HepG2 (cell line): ENCODE data around the gene VPS37D. TPM values are rescaled to one million over a fixed set of nuclear protein-coding genes. Genes with fewer than 3 reads are reported as not detected.

ENCODE experiments used
- ATAC-seq: fragments of 200-7000 bp; cut with Tn5 transposase; 3 replicates; pipeline ENCODE4 v1.9.1; 2020; ENCODE audit warnings: mild to moderate bottlenecking, moderate library complexity
- BruUV-seq: library from RNA; stranded (reverse); fragments of 400-500 nt; replicated peaks from 2 replicates; lab custom pipeline; 2021; lab: Mats Ljungman, UMichigan
- CTCF ChIA-PET: fragments of 300-600 bp; formaldehyde crosslinking; extraction: SDS; loops from one replicate; lab custom pipeline; 2021; ENCODE audit warnings: low total read pairs, inconsistent platforms, low intra/inter-chr PET ratio; lab: Yijun Ruan, JAX
- POLR2A ChIA-PET: fragments of 350-600 bp; sonication (Branson Sonifier 250); formaldehyde crosslinking; loops from one replicate; lab custom pipeline; 2020; ENCODE audit warnings: antibody characterized with exemption, inconsistent platforms; lab: Yijun Ruan, JAX
- DNase-seq: peaks from one replicate; pipeline ENCODE4 v3.0.0-alpha.2; 2015; ENCODE audit warnings: low spot score
- FAIRE-seq: peaks from 3 replicates; lab custom pipeline; 2011; peaks lifted over from hg19 to GRCh38; lab: Jason Lieb, UNC
- H2AFZ ChIP-seq: one replicate; pipeline ENCODE4 v1.6.1; 2011; ENCODE audit warnings: low read length, inconsistent platforms
- H3K27ac ChIP-seq: fragments of 300-600 bp; 3 replicates; pipeline ENCODE4 v1.8.0; 2011; ENCODE audit warnings: mixed run types, mild to moderate bottlenecking, mixed read lengths, low read length, inconsistent platforms; ENCODE audit not compliant: insufficient read depth; ENCODE audit errors: extremely low read length
- H3K27me3 ChIP-seq, 2 experiments: fragments of 200-600 bp in 1 of 2; 2 replicates in 1 of 2; 3 replicates in 1 of 2; pipeline versions ENCODE4 v1.6.0 to v1.8.0; 2011; ENCODE audit warnings: low read length in 2 of 2, mild to moderate bottlenecking in 2 of 2, moderate library complexity in 2 of 2, inconsistent platforms in 1 of 2; ENCODE audit not compliant: insufficient read depth in 2 of 2, control insufficient read depth in 1 of 2
- H3K36me3 ChIP-seq, 2 experiments: fragments of 200-600 bp in 1 of 2; replicated peaks in 1 of 2; 2 replicates in 1 of 2; 3 replicates in 1 of 2; pipeline versions ENCODE4 v1.5.1 to v1.8.0; 2011; ENCODE audit warnings: low read length in 2 of 2, inconsistent platforms in 1 of 2; ENCODE audit not compliant: insufficient read depth in 2 of 2, control insufficient read depth in 1 of 2
- H3K4me1 ChIP-seq: 2 replicates; pipeline ENCODE4 v1.5.1; 2012; ENCODE audit warnings: low read length, inconsistent platforms; ENCODE audit not compliant: insufficient read depth
- H3K4me2 ChIP-seq: 2 replicates; pipeline ENCODE4 v1.6.0; 2011; ENCODE audit warnings: low read depth, low read length, inconsistent platforms
- H3K4me3 ChIP-seq, 3 experiments: fragments of 200-600 bp in 1 of 3; sonication (generic), shearing (Covaris generic) in 1 of 3; replicated peaks in 1 of 3; 2 replicates each; pipeline ENCODE4 v1.5.1; 2011 to 2016; ENCODE audit warnings: low read length in 3 of 3, inconsistent platforms in 2 of 3, low read depth in 2 of 3, mild to moderate bottlenecking in 2 of 3, control low read depth in 1 of 3, mixed read lengths in 1 of 3; ENCODE audit not compliant: insufficient read depth in 1 of 3
- H3K79me2 ChIP-seq: one replicate; pipeline ENCODE4 v1.6.1; 2011; ENCODE audit warnings: low read length, inconsistent platforms; ENCODE audit not compliant: insufficient read depth
- H3K9ac ChIP-seq: 2 replicates; pipeline ENCODE4 v1.6.0; 2011; ENCODE audit warnings: mild to moderate bottlenecking, low read depth, low read length, inconsistent platforms; ENCODE audit not compliant: insufficient read depth
- H3K9me3 ChIP-seq: 2 replicates; pipeline ENCODE4 v1.5.1; 2012; ENCODE audit warnings: mild to moderate bottlenecking, low read length
- H4K20me1 ChIP-seq: 2 replicates; pipeline ENCODE4 v1.6.0; 2011; ENCODE audit warnings: inconsistent platforms, mild to moderate bottlenecking, low read length, moderate library complexity; ENCODE audit not compliant: insufficient read depth
- ATF1 ChIP-seq: IDR thresholded peaks from 2 replicates; pipeline ENCODE4 v1.6.1; 2016; ENCODE audit warnings: mild to moderate bottlenecking, control low read depth
- ATF7 ChIP-seq, 2 experiments: fragments of 450-650 bp in 1 of 2; sonication (generic) in 1 of 2; formaldehyde crosslinking in 1 of 2; IDR thresholded peaks; 2 replicates each; pipeline versions ENCODE4 v1.4.0 to v1.6.1; 2016 to 2020; ENCODE audit warnings: antibody characterized with exemption in 1 of 2, mild to moderate bottlenecking in 1 of 2, missing genetic modification reagents in 1 of 2
- EZH2 ChIP-seq: conservative IDR thresholded peaks from 2 replicates; pipeline ENCODE4 v1.6.1; 2012; ENCODE audit warnings: mild to moderate bottlenecking, low read depth, low read length, moderate library complexity
- HCFC1 ChIP-seq: fragments of 150-350 bp; IDR thresholded peaks from 2 replicates; pipeline ENCODE4 v1.6.1; 2014; ENCODE audit warnings: low read depth, low read length
- PAWR ChIP-seq: sonication (generic); formaldehyde crosslinking; IDR thresholded peaks from 2 replicates; pipeline ENCODE4 v1.4.0; 2020; ENCODE audit warnings: missing genetic modification reagents, mild to moderate bottlenecking, borderline replicate concordance
- PITX1 ChIP-seq: sonication (generic); formaldehyde crosslinking; IDR thresholded peaks from 2 replicates; pipeline ENCODE4 v1.5.1; 2020; ENCODE audit warnings: mild to moderate bottlenecking, missing genetic modification reagents
- ZFP41 ChIP-seq: sonication (generic); formaldehyde crosslinking; IDR thresholded peaks from 2 replicates; pipeline ENCODE4 v1.4.0; 2020; ENCODE audit warnings: mild to moderate bottlenecking, missing genetic modification reagents, borderline replicate concordance
- ZIK1 ChIP-seq: sonication (generic); formaldehyde crosslinking; IDR thresholded peaks from 2 replicates; pipeline ENCODE4 v1.5.0; 2020; ENCODE audit warnings: mild to moderate bottlenecking, low read depth, missing genetic modification reagents, borderline replicate concordance
- ZKSCAN5 ChIP-seq: sonication (generic); formaldehyde crosslinking; IDR thresholded peaks from 2 replicates; pipeline ENCODE4 v1.5.1; 2020; ENCODE audit warnings: mild to moderate bottlenecking, missing genetic modification reagents
- ZMYM3 ChIP-seq: sonication (generic); formaldehyde crosslinking; IDR thresholded peaks from 2 replicates; pipeline ENCODE4 v1.5.1; 2020; ENCODE audit warnings: mild to moderate bottlenecking, missing genetic modification reagents
- ZNF562 ChIP-seq: sonication (generic); formaldehyde crosslinking; IDR thresholded peaks from 2 replicates; pipeline ENCODE4 v1.8.0; 2022; ENCODE audit warnings: missing genetic modification reagents, borderline replicate concordance
- ZNF598 ChIP-seq: sonication (generic); formaldehyde crosslinking; IDR thresholded peaks from 2 replicates; pipeline ENCODE4 v1.5.1; 2020; ENCODE audit warnings: mild to moderate bottlenecking, missing genetic modification reagents, borderline replicate concordance
- ZNF747 ChIP-seq: sonication (generic); formaldehyde crosslinking; IDR thresholded peaks from 2 replicates; pipeline ENCODE4 v1.8.1; 2023; ENCODE audit warnings: missing genetic modification reagents, mild to moderate bottlenecking, borderline replicate concordance
- ZNF772 ChIP-seq: sonication (generic); formaldehyde crosslinking; IDR thresholded peaks from 2 replicates; pipeline ENCODE4 v1.5.0; 2020; ENCODE audit warnings: mild to moderate bottlenecking, missing genetic modification reagents
- WGBS: methylation state at CpG from one replicate; pipeline ENCODE4 v1.1.6; 2017; ENCODE audit warnings: low lambda C conversion rate; 5-methylcytosine and 5-hydroxymethylcytosine counted together
- in situ Hi-C: cut with HindIII; loops from 2 replicates; pipeline ENCODE4 v1.10.0; 2017; ENCODE audit warnings: low pct_unique_long_range_greater_than_20kb; ENCODE audit not compliant: extremely low pct_ligation_motif_present
- intact Hi-C: fragments of 100-400 bp; cut with micrococcal nuclease; formaldehyde crosslinking; loops from one replicate; pipeline ENCODE4 v1.10.0; 2022; ENCODE audit not compliant: unreplicated experiment
- polyA plus RNA-seq, 8 experiments: library from polyadenylated mRNA; depleted of rRNA in 3 of 8; stranded (reverse) in 7 of 8; unstranded in 1 of 8; fragments of >200 nt; fragmentation: Illumina TruSeq in 4 of 8; extraction: Trizol in 4 of 8; gene quantifications; 2 replicates each; pipeline versions ENCODE4 v1.2.1 to v1.2.3, GENCODE V29; 2011 to 2016; ENCODE audit warnings: low read depth in 4 of 8, missing spikeins in 1 of 8, mixed read lengths in 1 of 8; ENCODE audit not compliant: insufficient read depth in 1 of 8
- total RNA-seq, 5 experiments: library from RNA; depleted of rRNA; stranded (reverse); fragments of >200 nt; fragmentation: Illumina TruSeq; extraction: Trizol; gene quantifications; 2 replicates each; pipeline ENCODE4 v1.2.3, GENCODE V29; 2016; ENCODE audit warnings: low read depth in 1 of 5
- TF ChIP-seq, protein P1 (sequence below): sonication (generic); formaldehyde crosslinking; conservative IDR thresholded peaks from 2 replicates; pipeline ENCODE4 v1.5.0; 2020; ENCODE audit warnings: missing genetic modification reagents
- TF ChIP-seq, protein P2 (sequence below): sonication (generic); formaldehyde crosslinking; IDR thresholded peaks from 2 replicates; pipeline ENCODE4 v1.5.1; 2020; ENCODE audit warnings: missing genetic modification reagents, mild to moderate bottlenecking, borderline replicate concordance
- TF ChIP-seq, protein P3 (sequence below): sonication (generic); formaldehyde crosslinking; IDR thresholded peaks from 2 replicates; pipeline ENCODE4 v1.4.0; 2020; ENCODE audit warnings: mild to moderate bottlenecking, missing genetic modification reagents

VPS37D gene
- total and polyA plus RNA-seq, 2 of the 13 experiments (the other 11 are each of a cell fraction or from before 2014, with no cell fraction given): 3.8 to 6.3 TPM

DNA sequence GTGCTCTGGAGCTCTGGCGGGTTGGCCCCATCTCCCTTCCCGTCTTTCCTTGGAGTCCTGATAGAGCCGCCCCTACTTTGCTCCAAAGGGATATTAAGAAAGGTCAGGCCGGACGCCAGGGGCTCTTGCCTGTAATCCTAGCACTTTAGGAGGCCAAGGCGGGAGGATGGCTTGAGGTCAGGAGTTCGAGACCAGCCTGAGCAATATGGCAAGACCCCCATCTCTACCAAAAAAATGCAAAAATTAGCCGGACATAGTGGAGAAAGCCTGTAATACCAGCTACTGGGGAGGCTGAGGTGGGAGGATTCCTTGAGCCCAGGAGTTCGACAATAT lies 43.0 kb upstream of the VPS37D start:
- Histone ChIP-seq H4K20me1 (peaks cover 15% of the 10 kb centered on the region), H3K4me2 (peak overlapping the region; percentile 47), H3K27ac (no peak overlapping the region), H3K4me1 (peaks cover 41% of the 10 kb centered on the region), H3K27me3 (no peaks in the 10 kb centered on the region; a peak in 1 of 5 replicates), H3K4me3 (peak overlapping the region in 1 of 3 experiments; percentile 91; a peak in 2 of 6 replicates), H3K36me3 (peaks cover 0 to 5% of the 10 kb centered on the region in 2 experiments; a peak in 3 of 5 replicates), H3K9ac (no peak overlapping the region), H3K9me3 (no peaks in the 10 kb centered on the region), H2AFZ (no peak overlapping the region), H3K79me2 (peaks cover 34% of the 10 kb centered on the region)
- no peak for ATAC-seq
- DNase-seq: no peak
- intact Hi-C loops: no loop called here
- BruUV-seq: no TSS peak
- WGBS: 43% methylated on average over 8 of the region's 9 CpGs
- POLR2A ChIA-PET: interaction anchor here (0.7 to 13.2 kb wide), 16 partner anchors 12 to 114 kb away, joined by 3 to 416 read pairs (median 6); partner anchors contain the start of genes ABHD11, BUD23, DNAJC30 and STX1A
- peak; percentile 26 for FAIRE-seq
- CTCF ChIA-PET: no interaction called here
- in situ Hi-C loops: no loop called here
- TF ChIP-seq ZNF562 (CRISPR knock-in tag) (no peak), ATF1 (no peak), ZFP41 (CRISPR knock-in tag) (no peak), ZMYM3 (CRISPR knock-in tag) (peak; percentile 55; the same call in 1 of the 2 replicates), PAWR (0 out of 2 replicates have a peak, but pooled peaks have one; percentile 12), ZNF747 (no peak), HCFC1 (no peak), ZNF598 (CRISPR knock-in tag) (no peak), PITX1 (CRISPR knock-in tag) (no peak), ZKSCAN5 (CRISPR knock-in tag) (no peak), ZNF772 (CRISPR knock-in tag) (no peak), ATF7 (IDR thresholded peaks at IDR 0.05) (no peak), ATF7 (CRISPR knock-in tag; IDR thresholded peaks at IDR 0.05) (no peak), EZH2 (no peak), ZIK1 (peak; percentile 9; the same call in 1 of the 2 replicates)
- TF ChIP-seq, protein P1, sequence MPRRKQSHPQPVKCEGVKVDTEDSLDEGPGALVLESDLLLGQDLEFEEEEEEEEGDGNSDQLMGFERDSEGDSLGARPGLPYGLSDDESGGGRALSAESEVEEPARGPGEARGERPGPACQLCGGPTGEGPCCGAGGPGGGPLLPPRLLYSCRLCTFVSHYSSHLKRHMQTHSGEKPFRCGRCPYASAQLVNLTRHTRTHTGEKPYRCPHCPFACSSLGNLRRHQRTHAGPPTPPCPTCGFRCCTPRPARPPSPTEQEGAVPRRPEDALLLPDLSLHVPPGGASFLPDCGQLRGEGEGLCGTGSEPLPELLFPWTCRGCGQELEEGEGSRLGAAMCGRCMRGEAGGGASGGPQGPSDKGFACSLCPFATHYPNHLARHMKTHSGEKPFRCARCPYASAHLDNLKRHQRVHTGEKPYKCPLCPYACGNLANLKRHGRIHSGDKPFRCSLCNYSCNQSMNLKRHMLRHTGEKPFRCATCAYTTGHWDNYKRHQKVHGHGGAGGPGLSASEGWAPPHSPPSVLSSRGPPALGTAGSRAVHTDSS (CRISPR knock-in tag): no peak
- TF ChIP-seq, protein P2, sequence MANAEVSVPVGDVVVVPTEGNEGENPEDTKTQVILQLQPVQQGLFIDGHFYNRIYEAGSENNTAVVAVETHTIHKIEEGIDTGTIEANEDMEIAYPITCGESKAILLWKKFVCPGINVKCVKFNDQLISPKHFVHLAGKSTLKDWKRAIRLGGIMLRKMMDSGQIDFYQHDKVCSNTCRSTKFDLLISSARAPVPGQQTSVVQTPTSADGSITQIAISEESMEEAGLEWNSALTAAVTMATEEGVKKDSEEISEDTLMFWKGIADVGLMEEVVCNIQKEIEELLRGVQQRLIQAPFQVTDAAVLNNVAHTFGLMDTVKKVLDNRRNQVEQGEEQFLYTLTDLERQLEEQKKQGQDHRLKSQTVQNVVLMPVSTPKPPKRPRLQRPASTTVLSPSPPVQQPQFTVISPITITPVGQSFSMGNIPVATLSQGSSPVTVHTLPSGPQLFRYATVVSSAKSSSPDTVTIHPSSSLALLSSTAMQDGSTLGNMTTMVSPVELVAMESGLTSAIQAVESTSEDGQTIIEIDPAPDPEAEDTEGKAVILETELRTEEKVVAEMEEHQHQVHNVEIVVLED (CRISPR knock-in tag): no peak; the same call in none of the 2 replicates
- TF ChIP-seq, protein P3, sequence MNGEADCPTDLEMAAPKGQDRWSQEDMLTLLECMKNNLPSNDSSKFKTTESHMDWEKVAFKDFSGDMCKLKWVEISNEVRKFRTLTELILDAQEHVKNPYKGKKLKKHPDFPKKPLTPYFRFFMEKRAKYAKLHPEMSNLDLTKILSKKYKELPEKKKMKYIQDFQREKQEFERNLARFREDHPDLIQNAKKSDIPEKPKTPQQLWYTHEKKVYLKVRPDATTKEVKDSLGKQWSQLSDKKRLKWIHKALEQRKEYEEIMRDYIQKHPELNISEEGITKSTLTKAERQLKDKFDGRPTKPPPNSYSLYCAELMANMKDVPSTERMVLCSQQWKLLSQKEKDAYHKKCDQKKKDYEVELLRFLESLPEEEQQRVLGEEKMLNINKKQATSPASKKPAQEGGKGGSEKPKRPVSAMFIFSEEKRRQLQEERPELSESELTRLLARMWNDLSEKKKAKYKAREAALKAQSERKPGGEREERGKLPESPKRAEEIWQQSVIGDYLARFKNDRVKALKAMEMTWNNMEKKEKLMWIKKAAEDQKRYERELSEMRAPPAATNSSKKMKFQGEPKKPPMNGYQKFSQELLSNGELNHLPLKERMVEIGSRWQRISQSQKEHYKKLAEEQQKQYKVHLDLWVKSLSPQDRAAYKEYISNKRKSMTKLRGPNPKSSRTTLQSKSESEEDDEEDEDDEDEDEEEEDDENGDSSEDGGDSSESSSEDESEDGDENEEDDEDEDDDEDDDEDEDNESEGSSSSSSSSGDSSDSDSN (CRISPR knock-in tag): no peak
